ENCODE measurements around the gene XKR8.

DNA sequence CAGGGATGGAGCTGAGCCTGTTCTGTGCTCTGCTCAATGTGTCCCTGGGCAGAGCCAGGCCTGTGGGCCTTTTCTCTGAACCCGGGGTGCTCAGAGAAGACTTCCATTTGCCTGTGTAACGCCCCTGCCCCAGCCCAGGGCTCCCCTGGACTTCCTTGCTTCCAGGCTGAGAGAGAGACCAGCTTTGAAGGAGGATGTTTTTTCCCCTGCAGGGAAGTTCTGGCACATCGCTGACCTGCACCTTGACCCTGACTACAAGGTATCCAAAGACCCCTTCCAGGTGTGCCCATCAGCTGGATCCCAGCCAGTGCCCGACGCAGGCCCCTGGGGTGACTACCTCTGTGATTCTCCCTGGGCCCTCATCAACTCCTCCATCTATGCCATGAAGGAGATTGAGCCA, 14.8 kb upstream of the XKR8 start:
- TF ChIP-seq, protein P1, sequence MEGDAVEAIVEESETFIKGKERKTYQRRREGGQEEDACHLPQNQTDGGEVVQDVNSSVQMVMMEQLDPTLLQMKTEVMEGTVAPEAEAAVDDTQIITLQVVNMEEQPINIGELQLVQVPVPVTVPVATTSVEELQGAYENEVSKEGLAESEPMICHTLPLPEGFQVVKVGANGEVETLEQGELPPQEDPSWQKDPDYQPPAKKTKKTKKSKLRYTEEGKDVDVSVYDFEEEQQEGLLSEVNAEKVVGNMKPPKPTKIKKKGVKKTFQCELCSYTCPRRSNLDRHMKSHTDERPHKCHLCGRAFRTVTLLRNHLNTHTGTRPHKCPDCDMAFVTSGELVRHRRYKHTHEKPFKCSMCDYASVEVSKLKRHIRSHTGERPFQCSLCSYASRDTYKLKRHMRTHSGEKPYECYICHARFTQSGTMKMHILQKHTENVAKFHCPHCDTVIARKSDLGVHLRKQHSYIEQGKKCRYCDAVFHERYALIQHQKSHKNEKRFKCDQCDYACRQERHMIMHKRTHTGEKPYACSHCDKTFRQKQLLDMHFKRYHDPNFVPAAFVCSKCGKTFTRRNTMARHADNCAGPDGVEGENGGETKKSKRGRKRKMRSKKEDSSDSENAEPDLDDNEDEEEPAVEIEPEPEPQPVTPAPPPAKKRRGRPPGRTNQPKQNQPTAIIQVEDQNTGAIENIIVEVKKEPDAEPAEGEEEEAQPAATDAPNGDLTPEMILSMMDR (IDR thresholded peaks at IDR 0.05), result no peak
- no peak for TF ChIP-seq POLR2A (IDR thresholded peaks at IDR 0.05)

All from heart left ventricle (tissue), 13 donors.